ENCODE data around the gene TNIK. TPM values are rescaled to one million over a fixed set of nuclear protein-coding genes. Genes with fewer than 3 reads are reported as not detected.

Gene TNIK
- total RNA-seq, 1 donor from 2014 or later, result 2.5 TPM

DNA sequence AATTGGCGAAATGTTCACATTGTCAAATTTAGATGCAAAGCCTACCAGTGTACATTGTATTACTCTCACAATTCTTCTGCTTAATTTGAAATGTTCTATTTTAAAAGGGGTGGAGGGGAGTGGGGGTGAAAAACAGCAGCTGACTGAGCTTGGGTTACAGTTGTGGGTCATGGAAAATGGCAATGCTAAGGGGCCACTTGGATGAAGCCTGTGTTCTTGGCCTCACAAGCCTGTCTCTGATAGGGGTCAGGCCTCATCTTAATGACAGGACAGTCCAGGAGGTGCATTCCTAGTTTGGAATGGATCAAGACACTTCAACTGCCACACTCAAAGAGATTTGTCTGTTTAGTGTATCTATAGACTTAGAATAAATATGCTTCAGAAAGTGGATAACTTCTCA is 158.2 kb downstream of the TNIK start:
- intact Hi-C loops (cut with micrococcal nuclease), result no loop called here
- Mint-ChIP-seq H3K9me3 (no peaks in the 10 kb centered on the region), H3K4me3 (no peak overlapping the region), H3K36me3 (ENCODE audit: low read depth) (no peaks in the 10 kb centered on the region), H3K4me1 (no peaks in the 10 kb centered on the region), H3K27me3 (no peaks in the 10 kb centered on the region), H3K27ac (no peak overlapping the region)
- TF ChIP-seq, protein P1, sequence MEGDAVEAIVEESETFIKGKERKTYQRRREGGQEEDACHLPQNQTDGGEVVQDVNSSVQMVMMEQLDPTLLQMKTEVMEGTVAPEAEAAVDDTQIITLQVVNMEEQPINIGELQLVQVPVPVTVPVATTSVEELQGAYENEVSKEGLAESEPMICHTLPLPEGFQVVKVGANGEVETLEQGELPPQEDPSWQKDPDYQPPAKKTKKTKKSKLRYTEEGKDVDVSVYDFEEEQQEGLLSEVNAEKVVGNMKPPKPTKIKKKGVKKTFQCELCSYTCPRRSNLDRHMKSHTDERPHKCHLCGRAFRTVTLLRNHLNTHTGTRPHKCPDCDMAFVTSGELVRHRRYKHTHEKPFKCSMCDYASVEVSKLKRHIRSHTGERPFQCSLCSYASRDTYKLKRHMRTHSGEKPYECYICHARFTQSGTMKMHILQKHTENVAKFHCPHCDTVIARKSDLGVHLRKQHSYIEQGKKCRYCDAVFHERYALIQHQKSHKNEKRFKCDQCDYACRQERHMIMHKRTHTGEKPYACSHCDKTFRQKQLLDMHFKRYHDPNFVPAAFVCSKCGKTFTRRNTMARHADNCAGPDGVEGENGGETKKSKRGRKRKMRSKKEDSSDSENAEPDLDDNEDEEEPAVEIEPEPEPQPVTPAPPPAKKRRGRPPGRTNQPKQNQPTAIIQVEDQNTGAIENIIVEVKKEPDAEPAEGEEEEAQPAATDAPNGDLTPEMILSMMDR (IDR thresholded peaks at IDR 0.05), result no peak
- ATAC-seq (ENCODE audit: low read depth) (no peak), DNase-seq (no peak)
- ChIA-PET CTCF (no interaction called here), POLR2A (no interaction called here)

DNA sequence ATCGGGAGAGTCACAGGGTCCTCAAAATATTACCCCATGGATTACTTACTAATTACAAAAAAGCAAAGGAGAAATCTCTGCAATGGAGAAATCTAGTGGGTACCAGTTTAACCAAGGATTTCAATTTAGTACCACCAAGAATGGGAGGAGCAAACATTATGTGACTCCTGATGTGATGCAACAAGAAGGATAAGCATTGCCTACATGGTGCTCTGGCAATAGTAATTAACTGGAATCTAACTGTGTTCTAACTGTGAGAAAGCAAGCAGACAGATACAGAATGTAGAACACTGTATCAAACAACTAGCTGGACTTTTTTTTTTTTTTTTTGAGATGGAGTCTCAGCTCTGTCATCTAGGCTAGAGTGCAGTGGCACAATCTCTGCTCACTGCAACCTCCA is 159.2 kb downstream of the TNIK start:
- CTCF ChIA-PET, result no interaction called here
- POLR2A ChIA-PET, result no interaction called here
- Mint-ChIP-seq H3K36me3 (ENCODE audit: low read depth) (no peaks in the 10 kb centered on the region), H3K27me3 (no peaks in the 10 kb centered on the region), H3K4me1 (no peaks in the 10 kb centered on the region), H3K27ac (no peak overlapping the region), H3K4me3 (no peak overlapping the region), H3K9me3 (no peaks in the 10 kb centered on the region)
- ATAC-seq (ENCODE audit: low read depth), result no peak
- intact Hi-C loops (cut with micrococcal nuclease), result no loop called here
- TF ChIP-seq, protein P1 (IDR thresholded peaks at IDR 0.05), result no peak
- no peak for DNase-seq

DNA sequence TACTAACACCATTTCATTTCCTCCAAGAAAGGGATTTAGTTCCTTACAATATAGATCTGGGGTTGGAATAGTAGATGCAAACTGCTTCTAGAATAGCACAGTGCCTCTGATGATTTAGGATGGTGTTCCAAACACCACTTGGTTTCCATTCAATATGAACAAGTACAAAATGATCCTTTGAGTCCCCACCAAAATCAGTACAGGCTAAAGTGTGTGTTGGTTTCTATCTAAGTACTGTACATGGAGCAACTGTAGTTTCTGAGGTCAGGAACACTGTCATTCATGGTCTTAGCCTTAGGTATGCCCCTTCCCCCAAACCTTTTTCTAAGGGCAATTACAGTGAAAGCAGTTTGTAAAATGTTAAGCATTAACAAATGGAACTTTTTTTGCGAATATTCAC is 162.3 kb downstream of the TNIK start:
- Mint-ChIP-seq H3K4me3 (no peak overlapping the region), H3K36me3 (ENCODE audit: low read depth) (no peaks in the 10 kb centered on the region), H3K4me1 (no peaks in the 10 kb centered on the region), H3K27ac (no peak overlapping the region), H3K9me3 (no peaks in the 10 kb centered on the region), H3K27me3 (no peaks in the 10 kb centered on the region)
- no peak for DNase-seq
- POLR2A ChIA-PET, result no interaction called here
- no peak for ATAC-seq (ENCODE audit: low read depth)
- intact Hi-C loops (cut with micrococcal nuclease), result no loop called here
- CTCF ChIA-PET, result no interaction called here
- TF ChIP-seq, protein P1 (IDR thresholded peaks at IDR 0.05), result no peak

DNA sequence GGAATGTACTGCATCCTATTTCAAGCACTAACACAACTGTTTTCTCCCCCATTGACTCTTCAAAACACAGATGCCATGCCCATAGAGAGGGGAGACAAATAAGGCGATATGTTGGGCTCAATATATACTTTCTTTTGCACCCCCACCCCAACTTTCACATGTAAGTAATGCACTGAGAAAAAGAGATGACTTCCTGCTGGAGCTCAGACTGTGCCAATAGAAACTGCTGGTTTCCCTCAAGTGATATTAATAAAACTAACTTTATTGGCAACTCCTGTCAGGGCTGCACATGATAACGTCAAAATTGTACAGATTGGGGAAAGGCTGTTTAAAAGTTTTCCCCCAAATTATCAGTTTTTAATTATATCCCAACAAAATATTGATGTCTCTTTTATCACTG is 163.0 kb downstream of the TNIK start:
- TF ChIP-seq, protein P1 (IDR thresholded peaks at IDR 0.05), result no peak
- CTCF ChIA-PET, result no interaction called here
- no peak for ATAC-seq (ENCODE audit: low read depth)
- POLR2A ChIA-PET, result no interaction called here
- intact Hi-C loops (cut with micrococcal nuclease), result no loop called here
- Mint-ChIP-seq H3K27me3 (no peaks in the 10 kb centered on the region), H3K4me3 (no peak overlapping the region), H3K9me3 (no peaks in the 10 kb centered on the region), H3K36me3 (ENCODE audit: low read depth) (no peaks in the 10 kb centered on the region), H3K27ac (no peak overlapping the region), H3K4me1 (no peaks in the 10 kb centered on the region)
- DNase-seq, result no peak

DNA sequence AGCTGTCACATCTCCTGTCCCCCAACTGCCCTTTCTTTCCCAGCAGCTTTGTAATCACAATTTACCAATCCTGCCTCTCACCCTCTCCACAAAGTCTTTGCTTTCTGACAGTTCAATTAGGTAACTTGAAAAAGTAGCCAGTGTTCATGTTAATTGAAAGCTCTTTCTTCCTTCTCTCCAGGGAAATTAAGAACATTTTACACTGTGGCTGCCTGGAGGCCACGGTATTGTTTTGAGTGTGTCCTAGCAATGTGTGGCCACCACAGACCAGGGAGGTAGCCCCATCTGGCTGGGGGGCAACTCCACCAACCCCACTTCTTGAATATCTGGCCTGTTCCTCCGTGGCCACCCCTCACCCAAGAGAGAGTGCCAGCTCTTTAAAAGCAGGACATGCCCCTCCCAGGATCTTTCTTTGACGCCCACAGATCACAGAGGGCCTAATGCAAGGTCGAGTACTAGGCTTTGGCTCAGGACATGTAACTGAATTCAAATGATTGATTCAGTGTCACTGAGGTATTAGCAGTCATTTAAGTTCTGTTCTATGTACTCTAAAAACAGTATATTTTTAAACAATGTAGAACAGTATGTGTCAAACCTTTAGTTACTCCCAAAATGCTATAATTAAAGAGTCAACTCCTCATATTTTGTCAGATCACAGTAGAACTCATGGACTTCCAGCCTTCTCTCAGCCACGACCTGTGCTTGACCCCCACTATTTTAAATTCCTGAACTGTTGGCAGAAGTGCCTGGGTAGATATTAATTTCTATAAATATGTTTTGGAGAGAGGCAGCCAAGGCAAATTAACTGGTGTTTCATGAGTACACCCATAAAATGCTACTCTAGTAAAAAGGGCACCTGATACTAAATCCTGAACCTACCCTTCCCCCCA is 164.5 kb downstream of the TNIK start:
- Mint-ChIP-seq H3K4me3 (no peak overlapping the region), H3K36me3 (ENCODE audit: low read depth) (no peaks in the 10 kb centered on the region), H3K27me3 (no peaks in the 10 kb centered on the region), H3K9me3 (no peaks in the 10 kb centered on the region), H3K27ac (no peak overlapping the region), H3K4me1 (no peaks in the 10 kb centered on the region)
- DNase-seq (no peak), ATAC-seq (ENCODE audit: low read depth) (no peak)
- POLR2A ChIA-PET, result no interaction called here
- intact Hi-C loops (cut with micrococcal nuclease), result no loop called here
- CTCF ChIA-PET, result no interaction called here
- TF ChIP-seq, protein P1 (IDR thresholded peaks at IDR 0.05), result no peak
